DMS153 treated with DMSO at 0.1 percent for 48 hours (cell line): ENCODE data around the gene MS4A3.
A peak's percentile ranks its signal among the peaks of the same experiment; 100 is the strongest.
"Not testable (repeated sequence)": the region's sequence is repeated elsewhere in the genome, so short reads cannot be mapped to it uniquely, and the experiment has no call there.

Experiments used
- DNase-seq: peaks from one replicate; lab custom pipeline; 2025; ENCODE audit not compliant: unreplicated experiment; lab: John Stamatoyannopoulos, UW

MS4A3 gene, protein sequence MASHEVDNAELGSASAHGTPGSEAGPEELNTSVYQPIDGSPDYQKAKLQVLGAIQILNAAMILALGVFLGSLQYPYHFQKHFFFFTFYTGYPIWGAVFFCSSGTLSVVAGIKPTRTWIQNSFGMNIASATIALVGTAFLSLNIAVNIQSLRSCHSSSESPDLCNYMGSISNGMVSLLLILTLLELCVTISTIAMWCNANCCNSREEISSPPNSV

DNA sequence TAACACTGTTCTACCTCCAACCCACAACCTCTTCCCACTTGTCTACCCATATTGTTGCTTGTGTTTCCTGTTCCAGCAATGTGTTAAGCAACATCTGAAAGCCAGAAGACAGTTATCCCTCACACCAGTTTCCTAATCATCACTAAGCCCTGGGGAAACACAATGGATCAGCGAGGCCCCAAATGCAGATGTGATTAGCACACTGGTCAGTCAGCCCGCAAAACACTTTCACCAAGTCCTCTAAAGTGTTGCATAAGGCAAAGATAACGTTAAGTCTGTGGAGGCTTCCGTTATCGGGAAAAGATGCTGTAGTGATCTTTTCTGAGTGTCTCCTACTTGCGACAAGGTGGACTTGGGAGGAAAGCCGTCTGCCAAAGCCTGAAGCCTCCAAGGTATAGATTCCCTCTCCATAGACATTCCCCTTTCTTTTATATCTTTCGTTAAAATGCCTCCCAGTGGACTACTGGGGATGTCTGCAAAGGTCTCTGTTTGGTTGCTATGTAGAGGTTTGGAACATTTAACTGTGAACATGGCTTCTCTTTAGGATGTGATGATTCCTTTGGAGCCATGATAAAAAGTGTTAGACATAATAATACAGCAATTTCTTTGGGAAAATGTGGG, at the start of gene MS4A3:
Gene MS4A3 (plus strand): TSS at position 317 of the 621 bp plus-strand sequence. CDS start 4,496 bp downstream, outside the sequence.
- no peak for DNase-seq

DNA sequence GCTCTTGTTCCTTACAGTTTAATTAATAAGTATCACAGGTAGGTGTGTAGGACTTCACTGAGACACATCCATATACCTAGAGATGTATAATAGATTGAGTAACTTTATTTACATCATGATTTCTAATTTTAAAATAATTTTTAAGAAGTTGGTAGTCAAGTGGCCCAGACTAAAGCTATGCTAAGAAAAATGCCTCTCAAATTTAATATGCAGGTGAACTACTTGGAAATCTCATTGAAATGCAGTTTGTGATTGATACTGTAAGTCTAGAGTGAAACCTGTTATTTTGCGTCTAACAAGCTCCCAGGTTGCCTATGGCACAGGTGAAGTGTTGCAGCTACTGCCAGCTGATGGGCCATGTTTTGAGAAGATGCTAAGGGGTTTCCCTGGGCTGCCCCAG, 39.6 kb upstream of the MS4A3 start, which contains the start of gene OOSP4B:
Gene OOSP4B (plus strand): TSS at position 301 of the 400 bp plus-strand sequence.
- DNase-seq = no peak

DNA sequence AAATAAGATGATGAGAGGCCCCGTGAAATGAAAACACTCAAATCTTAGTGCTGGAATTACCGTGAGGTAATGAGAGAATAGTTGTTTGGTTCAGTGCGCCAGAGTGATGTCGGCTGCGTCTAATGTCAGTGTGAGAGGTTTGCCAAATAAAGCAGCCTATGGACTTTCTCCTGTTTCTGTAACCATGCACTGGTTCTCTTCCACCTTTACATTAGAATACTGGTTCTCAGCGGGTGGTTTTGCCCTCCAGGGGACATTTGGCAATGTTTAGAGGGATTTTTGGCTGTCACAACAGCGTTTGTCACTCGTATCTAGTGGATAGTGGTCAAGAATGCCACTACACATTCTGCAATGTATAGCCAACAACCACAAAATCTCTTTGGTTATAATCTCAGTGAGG, 38.4 kb upstream of the MS4A3 start:
- no peak for DNase-seq

DNA sequence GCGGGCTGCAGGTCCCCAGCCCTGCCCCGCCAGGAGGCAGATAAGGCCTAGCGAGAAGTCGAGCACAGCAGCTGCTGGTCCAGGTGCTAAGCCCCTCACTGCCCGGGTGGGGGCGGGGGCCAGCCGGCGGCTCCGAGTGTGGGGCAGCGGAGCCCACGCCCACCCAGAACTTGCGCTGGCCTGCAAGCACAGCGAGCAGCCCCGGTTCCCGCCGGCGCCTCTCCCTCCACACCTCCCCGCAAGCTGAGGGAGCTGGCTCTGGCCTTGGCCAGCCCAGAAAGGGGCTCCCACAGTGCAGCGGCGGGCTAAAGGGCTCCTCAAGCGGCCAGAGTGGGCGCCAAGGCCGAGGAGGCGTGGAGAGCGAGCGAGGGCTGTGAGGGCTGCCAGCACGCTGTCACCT, 36.1 kb upstream of the MS4A3 start:
- not testable (repeated sequence) for DNase-seq

DNA sequence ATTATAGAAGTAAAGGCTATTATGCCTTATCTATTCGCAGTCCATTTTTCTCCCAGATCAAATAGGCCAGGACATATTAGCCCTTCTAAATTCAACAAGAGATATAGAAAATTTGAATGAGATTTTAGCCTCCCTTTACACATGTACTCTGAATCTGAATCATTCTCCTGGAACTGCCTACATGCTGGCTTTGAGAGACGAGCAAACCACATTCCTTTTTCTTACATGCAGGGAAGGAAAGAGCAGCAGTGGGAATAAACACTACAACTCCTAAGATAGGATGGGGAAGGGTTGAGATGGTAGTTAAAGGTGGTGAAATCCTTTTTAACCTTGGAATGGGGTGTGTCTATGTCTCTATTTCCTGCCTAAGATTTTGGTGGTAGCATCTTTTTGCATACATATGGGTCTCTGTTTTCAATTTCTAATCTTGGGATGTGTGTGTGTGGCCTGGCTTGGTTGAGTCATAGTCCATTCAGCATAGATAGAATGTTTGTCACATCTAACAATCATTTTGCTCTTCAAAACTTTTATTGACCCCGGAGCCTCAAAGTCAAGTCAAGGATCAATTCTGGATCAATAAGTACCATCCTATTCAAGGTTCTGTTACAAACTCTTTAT, 27.3 kb upstream of the MS4A3 start:
- DNase-seq = no peak

DNA sequence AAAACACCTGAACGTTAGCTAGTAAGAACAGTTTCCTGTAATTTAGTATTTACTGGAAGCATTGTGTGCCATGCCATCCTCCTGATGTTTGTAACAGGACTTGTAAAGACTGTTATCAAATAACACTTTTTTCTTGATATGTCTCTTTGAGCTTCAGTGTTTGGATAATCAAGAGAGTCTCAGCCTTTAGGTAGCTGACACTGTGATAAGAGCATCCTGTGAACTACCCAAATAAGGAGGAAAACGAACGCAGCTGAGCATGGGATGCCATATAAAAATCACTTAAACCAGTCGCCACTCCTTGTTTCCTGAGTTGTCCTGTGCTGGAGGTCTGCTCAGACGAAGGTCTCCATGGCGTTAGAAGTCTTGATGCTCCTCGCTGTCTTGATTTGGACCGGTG, 16.4 kb upstream of the MS4A3 start, which contains the start of gene OOSP2:
Gene OOSP2 (plus strand): TSS at position 301 of the 400 bp plus-strand sequence. CDS start 51 bp downstream, at position 352.
- no peak for DNase-seq

DNA sequence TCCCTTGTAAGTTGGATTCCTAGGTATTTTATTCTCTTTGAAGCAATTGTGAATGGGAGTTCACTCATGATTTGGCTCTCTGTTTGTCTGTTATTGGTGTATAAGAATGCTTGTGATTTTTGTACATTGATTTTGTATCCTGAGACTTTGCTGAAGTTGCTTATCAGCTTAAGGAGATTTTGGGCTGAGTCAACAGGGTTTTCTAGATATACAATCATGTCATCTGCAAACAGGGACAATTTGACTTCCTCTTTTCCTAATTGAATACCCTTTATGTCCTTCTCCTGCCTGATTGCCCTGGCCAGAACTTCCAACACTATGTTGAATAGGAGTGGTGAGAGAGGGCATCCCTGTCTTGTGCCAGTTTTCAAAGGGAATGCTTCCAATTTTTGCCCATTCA, 6.0 kb upstream of the MS4A3 start:
- DNase-seq = not testable (repeated sequence)

DNA sequence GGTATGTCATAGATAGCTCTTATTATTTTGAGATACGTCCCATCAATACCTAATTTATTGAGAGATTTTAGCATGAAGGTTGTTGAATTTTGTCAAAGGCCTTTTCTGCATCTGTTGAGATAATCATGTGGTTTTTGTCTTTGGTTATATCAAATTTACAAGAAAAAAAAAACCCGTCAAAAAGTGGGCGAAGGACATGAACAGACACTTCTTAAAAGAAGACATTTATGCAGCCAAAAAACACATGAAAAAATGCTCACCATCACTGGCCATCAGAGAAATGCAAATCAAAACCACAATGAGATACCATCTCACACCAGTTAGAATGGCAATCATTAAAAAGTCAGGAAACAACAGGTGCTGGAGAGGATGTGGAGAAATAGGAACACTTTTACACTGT, 5.6 kb upstream of the MS4A3 start:
- not testable (repeated sequence) for DNase-seq

DNA sequence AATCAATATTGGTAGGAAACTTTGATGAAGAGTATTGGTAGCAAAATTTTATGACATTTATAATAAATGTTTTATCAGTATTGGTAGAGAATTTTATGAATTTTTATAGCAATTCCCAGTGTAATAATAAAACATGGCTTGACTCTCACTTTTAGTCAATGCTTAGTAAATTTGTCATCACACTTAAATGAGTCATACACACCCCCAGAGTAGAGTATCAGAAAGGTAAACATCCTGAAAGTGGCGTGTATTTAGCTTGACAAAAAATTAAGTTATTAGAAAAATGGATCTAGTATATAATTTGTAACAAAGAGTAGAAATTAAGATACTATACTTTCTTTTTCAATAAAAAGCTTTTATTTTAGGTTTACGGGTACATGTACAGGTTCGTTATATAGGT, 2.6 kb downstream of the MS4A3 start:
- DNase-seq = no peak

DNA sequence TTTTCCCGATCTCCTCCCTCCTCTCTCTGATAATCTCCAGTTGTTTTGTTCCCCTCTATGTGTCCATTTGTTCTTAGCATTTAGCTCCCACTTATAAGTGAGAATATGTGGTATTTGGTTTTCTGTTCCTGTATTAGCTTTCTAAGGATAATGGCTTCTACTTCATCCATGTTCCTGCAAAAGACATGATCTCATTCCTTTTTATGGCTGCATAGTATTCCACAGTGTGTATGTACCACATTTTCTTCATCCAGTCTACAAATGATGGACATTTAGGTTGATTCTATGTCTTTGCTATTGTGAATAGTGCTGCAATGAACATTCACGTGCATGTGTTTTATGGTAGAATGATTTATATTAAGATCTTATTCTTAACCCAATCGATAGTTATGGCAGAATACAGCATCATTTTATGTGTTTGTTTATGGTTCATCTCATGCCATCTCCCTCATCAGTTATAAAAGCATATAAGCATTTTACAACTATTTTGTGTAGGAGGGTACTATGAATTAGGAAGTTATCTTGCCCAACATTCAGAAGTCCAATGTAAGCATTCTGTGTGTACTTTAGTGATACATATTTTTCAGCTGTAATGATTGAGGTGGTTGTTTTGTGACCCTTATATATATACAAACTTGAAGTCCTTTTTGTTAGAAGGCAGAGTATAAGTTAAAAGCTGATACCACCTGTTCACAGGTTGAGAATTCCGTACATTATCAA, 3.2 kb downstream of the MS4A3 start:
- DNase-seq = no peak

DNA sequence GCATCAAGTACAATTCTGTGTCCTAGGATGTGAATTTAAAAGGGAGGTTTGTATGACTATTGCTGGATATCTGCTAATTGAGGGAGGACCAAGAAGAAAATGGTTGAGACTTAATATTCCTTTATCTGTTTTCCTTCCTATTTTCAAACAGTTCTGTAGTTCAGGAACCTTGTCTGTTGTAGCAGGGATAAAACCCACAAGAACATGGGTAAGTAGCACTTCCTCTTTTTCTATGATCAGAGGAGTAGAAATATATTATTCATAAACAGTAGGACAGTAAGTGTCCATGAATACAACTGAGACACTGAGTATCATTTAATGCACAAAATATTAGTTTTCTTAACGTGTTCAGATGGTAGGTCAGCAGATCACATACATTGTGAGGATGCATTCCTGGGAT, 7.6 kb downstream of the MS4A3 start:
- DNase-seq = no peak

DNA sequence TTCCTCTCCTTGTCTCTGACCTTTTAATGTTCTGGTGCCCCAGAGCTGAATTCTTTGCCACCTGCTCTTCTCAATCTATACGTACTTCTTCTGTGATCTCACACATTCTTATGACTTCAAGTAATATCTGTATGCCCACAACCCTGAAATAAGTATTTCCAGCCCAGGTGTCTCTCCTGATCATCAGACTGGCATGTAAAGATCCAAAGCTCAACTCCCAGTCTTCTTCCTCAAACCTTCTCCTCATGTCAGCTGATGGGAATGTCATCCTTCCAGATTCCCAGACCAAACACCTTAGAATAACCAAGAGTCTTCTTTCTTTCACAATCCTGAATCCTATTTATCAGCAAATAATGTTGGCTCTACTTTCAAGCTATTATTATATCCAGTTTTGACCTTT, 9.3 kb downstream of the MS4A3 start:
- DNase-seq = no peak

DNA sequence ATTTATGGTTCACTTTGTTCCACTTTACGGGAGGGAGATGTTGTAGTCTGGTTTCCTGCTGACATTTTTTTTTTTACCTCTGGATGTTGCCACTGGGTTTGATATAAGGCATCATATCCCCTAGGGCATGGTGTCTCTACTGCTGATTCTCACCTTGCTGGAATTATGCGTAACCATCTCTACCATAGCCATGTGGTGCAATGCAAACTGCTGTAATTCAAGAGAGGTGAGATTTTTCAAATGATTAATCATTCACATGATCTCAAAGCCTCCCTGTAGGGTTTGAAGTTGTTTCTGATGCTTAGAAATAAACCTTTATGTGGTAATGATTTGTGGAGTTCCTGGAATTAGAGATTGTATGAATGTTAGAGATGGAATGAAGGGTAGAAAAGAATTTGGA, 13.0 kb downstream of the MS4A3 start:
- no peak for DNase-seq

DNA sequence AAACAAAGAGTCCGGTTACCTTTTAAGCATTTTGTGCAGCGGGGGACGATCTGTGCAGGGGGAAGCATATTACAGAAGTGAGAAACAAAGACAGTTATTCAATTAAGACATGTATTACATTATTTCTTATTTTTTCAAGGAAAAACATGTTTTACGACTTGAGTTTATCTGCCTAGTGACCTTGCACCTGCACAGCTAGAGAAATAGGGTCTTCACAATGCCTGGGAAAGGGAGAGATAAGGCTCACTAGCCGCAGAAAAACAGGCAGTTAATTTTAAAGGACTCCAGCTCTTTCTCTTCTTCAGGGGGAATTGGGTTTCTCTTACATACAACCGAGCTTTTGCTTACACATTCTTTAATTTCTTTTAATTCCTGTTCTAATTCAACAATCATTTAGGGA, 15.2 kb downstream of the MS4A3 start:
- not testable (repeated sequence) for DNase-seq

DNA sequence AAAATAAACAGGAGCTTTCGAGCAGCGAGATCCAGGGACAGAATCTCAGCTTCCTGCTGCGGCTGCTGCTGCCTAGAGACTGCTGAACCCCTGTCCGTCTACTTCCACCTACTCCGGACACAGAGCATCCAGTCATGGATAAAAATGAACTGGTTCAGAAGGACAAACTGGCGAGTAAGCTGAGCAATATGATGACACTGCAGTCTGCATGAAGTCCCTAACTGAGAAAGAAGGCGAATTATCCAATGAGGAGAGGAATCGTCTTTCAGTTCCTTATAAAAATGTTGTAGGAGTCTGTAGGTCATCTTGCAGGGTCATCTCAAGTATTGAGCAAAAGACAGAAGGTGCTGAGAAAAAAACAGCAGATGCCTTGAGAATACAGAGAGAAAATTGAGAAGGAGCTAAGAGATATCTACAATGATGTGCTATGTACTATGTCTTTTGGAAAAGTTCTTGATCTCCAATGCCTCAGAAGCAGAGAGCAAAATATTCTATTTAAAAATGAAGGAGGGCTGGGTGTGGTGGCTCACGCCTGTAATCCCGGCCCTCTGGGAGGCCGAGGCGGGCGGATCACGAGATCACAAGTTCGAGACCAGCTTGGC, 20.9 kb downstream of the MS4A3 start:
- DNase-seq = no peak

DNA sequence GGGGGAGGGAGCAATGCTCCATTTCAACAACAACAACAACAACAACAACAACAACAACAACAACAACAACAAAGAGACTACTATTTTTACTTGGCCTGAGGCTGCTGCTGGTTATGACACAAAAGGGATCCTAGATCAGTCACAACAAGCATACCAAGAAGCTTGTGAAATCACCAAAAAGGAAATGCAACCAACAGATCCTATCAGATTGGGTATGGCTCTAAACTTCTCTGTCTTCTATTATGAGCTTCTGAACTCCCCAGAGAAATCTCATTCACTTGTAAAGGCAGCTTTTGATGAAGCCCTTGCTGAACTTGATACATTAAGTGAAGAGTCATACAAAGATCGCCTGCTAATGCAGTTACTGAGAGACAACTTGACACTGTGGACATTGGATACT, 21.5 kb downstream of the MS4A3 start:
- no peak for DNase-seq

DNA sequence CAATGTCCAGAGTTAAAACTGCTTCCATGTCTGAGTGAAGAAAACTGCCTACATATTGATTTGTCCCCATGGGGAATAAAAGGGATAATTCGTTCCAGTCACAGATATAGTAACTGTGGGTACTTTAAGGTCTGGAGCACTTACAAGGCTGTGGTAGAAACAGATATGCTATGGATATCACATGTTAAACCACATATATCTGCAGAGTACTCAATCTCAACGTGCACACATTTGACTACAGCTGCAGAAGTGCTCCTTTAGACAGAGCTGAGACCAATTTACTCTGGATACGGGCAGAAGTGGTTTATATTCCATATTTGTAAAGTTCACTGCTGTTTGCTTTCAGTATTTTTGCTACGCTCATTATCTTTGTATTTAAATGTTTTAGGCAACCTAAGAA, 22.3 kb downstream of the MS4A3 start:
- DNase-seq = no peak

DNA sequence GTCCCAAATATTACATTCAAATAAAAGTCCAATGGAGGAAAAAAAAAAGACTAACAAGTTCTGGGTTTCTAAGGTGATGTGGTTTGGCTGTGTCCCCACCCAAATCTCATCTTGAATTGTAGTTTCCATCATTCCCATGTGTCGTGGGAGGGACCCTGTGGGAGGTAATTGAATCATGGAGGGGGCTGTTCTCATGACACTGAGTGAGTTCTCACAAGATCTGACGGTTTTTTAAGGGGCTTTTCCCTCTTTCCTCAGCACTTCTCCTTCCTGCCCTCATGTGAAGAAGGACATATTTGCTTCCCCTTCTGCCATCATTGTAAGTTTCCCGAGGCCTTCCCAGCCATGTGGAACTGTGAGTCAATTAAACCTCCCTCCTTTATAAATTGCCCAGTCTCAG, 24.1 kb downstream of the MS4A3 start:
- DNase-seq = no peak

DNA sequence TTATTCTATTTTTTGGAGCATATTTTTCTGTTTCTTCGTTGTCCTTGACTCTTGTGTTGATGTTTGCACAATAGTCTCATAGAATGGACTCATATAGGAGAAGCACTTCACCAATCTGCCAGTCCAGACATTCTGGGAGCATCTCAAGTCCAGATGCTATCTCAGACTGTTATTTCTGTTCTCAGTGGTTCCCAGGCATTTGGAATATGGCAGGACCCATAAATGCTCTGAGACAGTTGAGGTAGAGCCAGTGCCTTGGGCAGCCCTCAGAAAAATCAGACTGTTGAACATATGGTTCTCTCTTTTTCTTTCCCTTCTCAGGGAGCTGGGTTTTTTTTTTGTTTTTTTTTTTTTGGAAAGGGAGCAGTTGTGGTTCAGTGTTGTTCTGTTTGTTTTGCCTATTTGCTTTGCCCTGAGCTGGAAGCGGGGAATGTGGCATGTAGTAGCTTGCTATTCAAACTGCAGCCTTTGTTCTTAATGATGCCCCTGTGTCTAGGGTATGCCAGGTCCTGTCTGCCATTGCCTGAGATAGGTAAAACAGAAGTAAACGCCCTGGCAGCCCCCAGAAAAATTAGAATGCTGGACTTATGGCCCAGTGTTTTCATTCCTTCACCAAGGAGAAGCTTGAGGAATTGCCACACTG, 28.3 kb downstream of the MS4A3 start:
- DNase-seq = peak; percentile 40

DNA sequence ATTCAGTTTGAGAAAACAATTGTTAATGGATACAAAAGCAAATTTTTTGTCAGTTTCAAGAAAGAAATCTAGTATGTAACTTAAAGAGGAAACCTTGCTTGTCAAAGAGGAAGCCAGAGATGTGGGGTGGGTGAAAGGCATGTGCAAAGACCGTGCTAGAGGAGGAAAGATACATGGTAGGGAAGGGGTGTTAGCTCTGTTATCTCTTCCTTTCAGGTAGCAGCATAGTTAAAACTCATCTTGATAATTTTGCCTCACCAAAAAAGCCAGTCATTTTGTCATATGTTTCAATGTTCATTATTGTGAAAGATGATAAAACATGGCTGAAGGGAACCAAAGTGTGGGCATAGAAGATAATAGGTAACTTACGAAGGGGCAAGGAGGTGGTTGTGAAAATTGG, 29.4 kb downstream of the MS4A3 start:
- DNase-seq = no peak

DNA sequence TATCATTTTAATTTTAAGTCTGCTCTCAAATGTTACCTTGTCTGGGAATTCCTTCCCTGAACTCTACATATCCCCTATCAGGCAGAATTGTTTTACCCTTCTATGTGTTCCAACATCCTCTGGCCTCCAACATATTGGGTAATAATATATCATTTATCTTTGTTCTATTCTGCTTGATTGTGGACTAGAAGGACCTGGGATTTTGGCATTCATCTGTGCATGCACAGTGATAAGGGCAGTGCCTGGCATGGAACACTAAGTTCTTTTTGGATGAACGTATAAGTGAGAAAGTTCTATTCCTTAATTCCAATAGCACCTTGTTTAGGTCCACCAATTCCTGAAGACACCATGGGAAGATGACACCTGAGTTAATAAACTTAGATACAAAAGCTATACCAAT, 30.8 kb downstream of the MS4A3 start:
- DNase-seq = no peak
